HepG2 (cell line): ENCODE data around the gene CD300LF. TPM values are rescaled to one million over a fixed set of nuclear protein-coding genes. Genes with fewer than 3 reads are reported as not detected.
A peak's percentile ranks its signal among the peaks of the same experiment; 100 is the strongest.

Experiments
- CENPX ChIP-seq: sonication (generic); formaldehyde crosslinking; IDR thresholded peaks from 2 replicates; pipeline ENCODE4 v1.9.0; 2021; ENCODE audit warnings: mild to moderate bottlenecking, missing genetic modification reagents, moderate library complexity
- KLF11 ChIP-seq: IDR thresholded peaks from 2 replicates; pipeline ENCODE4 v1.6.1; 2016; ENCODE audit warnings: missing compliant biosample characterization
- POLR2AphosphoS2 ChIP-seq: IDR thresholded peaks from 2 replicates; pipeline ENCODE4 v1.6.1; 2011; ENCODE audit warnings: low read depth, low read length, improper control_type of control experiment
- SP1 ChIP-seq, 2 experiments: fragments of 450-650 bp in 1 of 2; sonication (generic) in 1 of 2; formaldehyde crosslinking in 1 of 2; IDR thresholded peaks; 2 replicates each; pipeline versions ENCODE4 v1.4.0 to v1.6.1; 2016 to 2020; ENCODE audit warnings: missing genetic modification reagents in 1 of 2
- ZBTB7B ChIP-seq: sonication (generic); formaldehyde crosslinking; IDR thresholded peaks from 2 replicates; pipeline ENCODE4 v1.4.0; 2020; ENCODE audit warnings: missing genetic modification reagents
- ZNF510 ChIP-seq: sonication (generic); formaldehyde crosslinking; IDR thresholded peaks from 2 replicates; pipeline ENCODE4 v1.4.0; 2020; ENCODE audit warnings: low read depth, mild to moderate bottlenecking, missing genetic modification reagents
- polyA plus RNA-seq, 8 experiments: library from polyadenylated mRNA; depleted of rRNA in 3 of 8; stranded (reverse) in 7 of 8; unstranded in 1 of 8; fragments of >200 nt; fragmentation: Illumina TruSeq in 4 of 8; extraction: Trizol in 4 of 8; gene quantifications; 2 replicates each; pipeline versions ENCODE4 v1.2.1 to v1.2.3, GENCODE V29; 2011 to 2016; ENCODE audit warnings: low read depth in 4 of 8, missing spikeins in 1 of 8, mixed read lengths in 1 of 8; ENCODE audit not compliant: insufficient read depth in 1 of 8
- total RNA-seq, 5 experiments: library from RNA; depleted of rRNA; stranded (reverse); fragments of >200 nt; fragmentation: Illumina TruSeq; extraction: Trizol; gene quantifications; 2 replicates each; pipeline ENCODE4 v1.2.3, GENCODE V29; 2016; ENCODE audit warnings: low read depth in 1 of 5
- TF ChIP-seq, protein P1 (sequence below): sonication (generic); formaldehyde crosslinking; conservative IDR thresholded peaks from 2 replicates; pipeline ENCODE4 v1.8.0; 2022; ENCODE audit warnings: mild to moderate bottlenecking, moderate library complexity, missing genetic modification reagents
- TF ChIP-seq, protein P2 (sequence below): sonication (generic); formaldehyde crosslinking; IDR thresholded peaks from 2 replicates; pipeline ENCODE4 v1.8.1; 2023; ENCODE audit warnings: missing genetic modification reagents, mild to moderate bottlenecking, borderline replicate concordance
- TF ChIP-seq, protein P3 (sequence below): sonication (generic); formaldehyde crosslinking; IDR thresholded peaks from 2 replicates; pipeline ENCODE4 v1.4.0; 2020; ENCODE audit warnings: mild to moderate bottlenecking, missing genetic modification reagents
- TF ChIP-seq, protein P4 (sequence below): sonication (generic); formaldehyde crosslinking; IDR thresholded peaks from 2 replicates; pipeline ENCODE4 v1.4.0; 2020; ENCODE audit warnings: mild to moderate bottlenecking, missing genetic modification reagents, borderline replicate concordance
- TF ChIP-seq, protein P5 (sequence below): sonication (generic); formaldehyde crosslinking; conservative IDR thresholded peaks from 2 replicates; pipeline ENCODE4 v1.8.0; 2022; ENCODE audit warnings: low read depth, missing genetic modification reagents
- TF ChIP-seq, protein P6 (sequence below): sonication (generic); formaldehyde crosslinking; IDR thresholded peaks from 2 replicates; pipeline ENCODE4 v1.9.0; 2021; ENCODE audit warnings: missing genetic modification reagents, mild to moderate bottlenecking, borderline replicate concordance
- TF ChIP-seq, protein P7 (sequence below): IDR thresholded peaks from 2 replicates; pipeline ENCODE4 v1.4.0; 2020; ENCODE audit warnings: mild to moderate bottlenecking, missing genetic modification reagents

The CD300LF gene
- total and polyA plus RNA-seq, 2 of the 13 experiments (the other 11 are each of a cell fraction or from before 2014, with no cell fraction given) = not detected

DNA sequence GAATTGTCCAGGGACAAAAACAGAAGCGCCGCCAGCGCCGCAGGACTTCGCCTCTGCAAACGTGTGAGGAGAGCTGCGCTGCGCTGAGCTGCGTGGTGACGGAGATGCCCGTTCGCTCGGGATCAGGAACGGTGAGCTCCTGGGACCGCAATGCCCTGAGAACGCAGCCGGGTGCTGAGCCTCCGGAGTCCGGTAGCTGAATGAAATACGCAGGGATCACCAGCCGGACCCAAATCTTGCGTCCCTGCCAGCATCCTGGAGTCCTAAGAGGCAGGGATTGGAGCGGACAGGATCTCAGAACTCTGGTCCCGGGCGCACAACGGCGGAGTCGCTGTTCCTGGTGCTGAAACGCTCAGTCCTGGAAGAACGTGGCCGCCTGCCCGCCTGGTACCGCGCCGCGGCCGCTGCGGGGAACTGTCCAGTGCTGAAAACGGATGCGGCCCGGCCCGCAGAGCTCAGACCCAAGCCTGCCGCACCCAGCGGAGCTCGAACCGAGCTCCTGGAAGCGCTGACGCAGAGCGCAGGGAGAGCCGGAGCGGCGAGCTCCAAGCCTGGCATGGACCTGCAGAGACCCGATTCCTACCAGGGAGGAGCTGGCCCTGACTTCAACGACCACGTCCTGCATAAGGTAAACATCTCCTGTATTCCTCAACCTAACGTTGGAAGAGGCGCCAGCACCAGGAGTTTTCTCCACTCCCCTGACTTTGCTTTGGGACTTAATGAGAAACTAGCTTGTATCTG is 41.5 kb downstream of the CD300LF start (continued):
- TF ChIP-seq ZNF510 (peak; percentile 100), KLF11 (CRISPR knock-in tag) (peak; percentile 100), CENPX (CRISPR knock-in tag) (peak; percentile 85; the same call in 1 of the 2 replicates), SP1 (IDR thresholded peaks at IDR 0.05) (no peak), SP1 (CRISPR knock-in tag; IDR thresholded peaks at IDR 0.05) (peak; percentile 84), POLR2AphosphoS2 (no peak), ZBTB7B (peak; percentile 99)
- TF ChIP-seq, protein P1, sequence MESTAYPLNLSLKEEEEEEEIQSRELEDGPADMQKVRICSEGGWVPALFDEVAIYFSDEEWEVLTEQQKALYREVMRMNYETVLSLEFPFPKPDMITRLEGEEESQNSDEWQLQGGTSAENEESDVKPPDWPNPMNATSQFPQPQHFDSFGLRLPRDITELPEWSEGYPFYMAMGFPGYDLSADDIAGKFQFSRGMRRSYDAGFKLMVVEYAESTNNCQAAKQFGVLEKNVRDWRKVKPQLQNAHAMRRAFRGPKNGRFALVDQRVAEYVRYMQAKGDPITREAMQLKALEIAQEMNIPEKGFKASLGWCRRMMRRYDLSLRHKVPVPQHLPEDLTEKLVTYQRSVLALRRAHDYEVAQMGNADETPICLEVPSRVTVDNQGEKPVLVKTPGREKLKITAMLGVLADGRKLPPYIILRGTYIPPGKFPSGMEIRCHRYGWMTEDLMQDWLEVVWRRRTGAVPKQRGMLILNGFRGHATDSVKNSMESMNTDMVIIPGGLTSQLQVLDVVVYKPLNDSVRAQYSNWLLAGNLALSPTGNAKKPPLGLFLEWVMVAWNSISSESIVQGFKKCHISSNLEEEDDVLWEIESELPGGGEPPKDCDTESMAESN (CRISPR knock-in tag) = peak; percentile 100
- TF ChIP-seq, protein P2, sequence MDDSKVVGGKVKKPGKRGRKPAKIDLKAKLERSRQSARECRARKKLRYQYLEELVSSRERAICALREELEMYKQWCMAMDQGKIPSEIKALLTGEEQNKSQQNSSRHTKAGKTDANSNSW (CRISPR knock-in tag) = peak; percentile 100
- TF ChIP-seq, protein P3, sequence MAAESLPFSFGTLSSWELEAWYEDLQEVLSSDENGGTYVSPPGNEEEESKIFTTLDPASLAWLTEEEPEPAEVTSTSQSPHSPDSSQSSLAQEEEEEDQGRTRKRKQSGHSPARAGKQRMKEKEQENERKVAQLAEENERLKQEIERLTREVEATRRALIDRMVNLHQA (CRISPR knock-in tag) = peak; percentile 96; the same call in 1 of the 2 replicates
- TF ChIP-seq, protein P4, sequence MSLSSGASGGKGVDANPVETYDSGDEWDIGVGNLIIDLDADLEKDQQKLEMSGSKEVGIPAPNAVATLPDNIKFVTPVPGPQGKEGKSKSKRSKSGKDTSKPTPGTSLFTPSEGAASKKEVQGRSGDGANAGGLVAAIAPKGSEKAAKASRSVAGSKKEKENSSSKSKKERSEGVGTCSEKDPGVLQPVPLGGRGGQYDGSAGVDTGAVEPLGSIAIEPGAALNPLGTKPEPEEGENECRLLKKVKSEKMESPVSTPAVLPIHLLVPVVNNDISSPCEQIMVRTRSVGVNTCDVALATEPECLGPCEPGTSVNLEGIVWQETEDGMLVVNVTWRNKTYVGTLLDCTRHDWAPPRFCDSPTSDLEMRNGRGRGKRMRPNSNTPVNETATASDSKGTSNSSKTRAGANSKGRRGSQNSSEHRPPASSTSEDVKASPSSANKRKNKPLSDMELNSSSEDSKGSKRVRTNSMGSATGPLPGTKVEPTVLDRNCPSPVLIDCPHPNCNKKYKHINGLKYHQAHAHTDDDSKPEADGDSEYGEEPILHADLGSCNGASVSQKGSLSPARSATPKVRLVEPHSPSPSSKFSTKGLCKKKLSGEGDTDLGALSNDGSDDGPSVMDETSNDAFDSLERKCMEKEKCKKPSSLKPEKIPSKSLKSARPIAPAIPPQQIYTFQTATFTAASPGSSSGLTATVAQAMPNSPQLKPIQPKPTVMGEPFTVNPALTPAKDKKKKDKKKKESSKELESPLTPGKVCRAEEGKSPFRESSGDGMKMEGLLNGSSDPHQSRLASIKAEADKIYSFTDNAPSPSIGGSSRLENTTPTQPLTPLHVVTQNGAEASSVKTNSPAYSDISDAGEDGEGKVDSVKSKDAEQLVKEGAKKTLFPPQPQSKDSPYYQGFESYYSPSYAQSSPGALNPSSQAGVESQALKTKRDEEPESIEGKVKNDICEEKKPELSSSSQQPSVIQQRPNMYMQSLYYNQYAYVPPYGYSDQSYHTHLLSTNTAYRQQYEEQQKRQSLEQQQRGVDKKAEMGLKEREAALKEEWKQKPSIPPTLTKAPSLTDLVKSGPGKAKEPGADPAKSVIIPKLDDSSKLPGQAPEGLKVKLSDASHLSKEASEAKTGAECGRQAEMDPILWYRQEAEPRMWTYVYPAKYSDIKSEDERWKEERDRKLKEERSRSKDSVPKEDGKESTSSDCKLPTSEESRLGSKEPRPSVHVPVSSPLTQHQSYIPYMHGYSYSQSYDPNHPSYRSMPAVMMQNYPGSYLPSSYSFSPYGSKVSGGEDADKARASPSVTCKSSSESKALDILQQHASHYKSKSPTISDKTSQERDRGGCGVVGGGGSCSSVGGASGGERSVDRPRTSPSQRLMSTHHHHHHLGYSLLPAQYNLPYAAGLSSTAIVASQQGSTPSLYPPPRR (CRISPR knock-in tag) = peak; percentile 92
- TF ChIP-seq, protein P5, sequence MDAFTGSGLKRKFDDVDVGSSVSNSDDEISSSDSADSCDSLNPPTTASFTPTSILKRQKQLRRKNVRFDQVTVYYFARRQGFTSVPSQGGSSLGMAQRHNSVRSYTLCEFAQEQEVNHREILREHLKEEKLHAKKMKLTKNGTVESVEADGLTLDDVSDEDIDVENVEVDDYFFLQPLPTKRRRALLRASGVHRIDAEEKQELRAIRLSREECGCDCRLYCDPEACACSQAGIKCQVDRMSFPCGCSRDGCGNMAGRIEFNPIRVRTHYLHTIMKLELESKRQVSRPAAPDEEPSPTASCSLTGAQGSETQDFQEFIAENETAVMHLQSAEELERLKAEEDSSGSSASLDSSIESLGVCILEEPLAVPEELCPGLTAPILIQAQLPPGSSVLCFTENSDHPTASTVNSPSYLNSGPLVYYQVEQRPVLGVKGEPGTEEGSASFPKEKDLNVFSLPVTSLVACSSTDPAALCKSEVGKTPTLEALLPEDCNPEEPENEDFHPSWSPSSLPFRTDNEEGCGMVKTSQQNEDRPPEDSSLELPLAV (CRISPR knock-in tag) = peak; percentile 99
- TF ChIP-seq, protein P6, sequence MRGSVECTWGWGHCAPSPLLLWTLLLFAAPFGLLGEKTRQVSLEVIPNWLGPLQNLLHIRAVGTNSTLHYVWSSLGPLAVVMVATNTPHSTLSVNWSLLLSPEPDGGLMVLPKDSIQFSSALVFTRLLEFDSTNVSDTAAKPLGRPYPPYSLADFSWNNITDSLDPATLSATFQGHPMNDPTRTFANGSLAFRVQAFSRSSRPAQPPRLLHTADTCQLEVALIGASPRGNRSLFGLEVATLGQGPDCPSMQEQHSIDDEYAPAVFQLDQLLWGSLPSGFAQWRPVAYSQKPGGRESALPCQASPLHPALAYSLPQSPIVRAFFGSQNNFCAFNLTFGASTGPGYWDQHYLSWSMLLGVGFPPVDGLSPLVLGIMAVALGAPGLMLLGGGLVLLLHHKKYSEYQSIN (CRISPR knock-in tag) = peak; percentile 99
- TF ChIP-seq, protein P7, sequence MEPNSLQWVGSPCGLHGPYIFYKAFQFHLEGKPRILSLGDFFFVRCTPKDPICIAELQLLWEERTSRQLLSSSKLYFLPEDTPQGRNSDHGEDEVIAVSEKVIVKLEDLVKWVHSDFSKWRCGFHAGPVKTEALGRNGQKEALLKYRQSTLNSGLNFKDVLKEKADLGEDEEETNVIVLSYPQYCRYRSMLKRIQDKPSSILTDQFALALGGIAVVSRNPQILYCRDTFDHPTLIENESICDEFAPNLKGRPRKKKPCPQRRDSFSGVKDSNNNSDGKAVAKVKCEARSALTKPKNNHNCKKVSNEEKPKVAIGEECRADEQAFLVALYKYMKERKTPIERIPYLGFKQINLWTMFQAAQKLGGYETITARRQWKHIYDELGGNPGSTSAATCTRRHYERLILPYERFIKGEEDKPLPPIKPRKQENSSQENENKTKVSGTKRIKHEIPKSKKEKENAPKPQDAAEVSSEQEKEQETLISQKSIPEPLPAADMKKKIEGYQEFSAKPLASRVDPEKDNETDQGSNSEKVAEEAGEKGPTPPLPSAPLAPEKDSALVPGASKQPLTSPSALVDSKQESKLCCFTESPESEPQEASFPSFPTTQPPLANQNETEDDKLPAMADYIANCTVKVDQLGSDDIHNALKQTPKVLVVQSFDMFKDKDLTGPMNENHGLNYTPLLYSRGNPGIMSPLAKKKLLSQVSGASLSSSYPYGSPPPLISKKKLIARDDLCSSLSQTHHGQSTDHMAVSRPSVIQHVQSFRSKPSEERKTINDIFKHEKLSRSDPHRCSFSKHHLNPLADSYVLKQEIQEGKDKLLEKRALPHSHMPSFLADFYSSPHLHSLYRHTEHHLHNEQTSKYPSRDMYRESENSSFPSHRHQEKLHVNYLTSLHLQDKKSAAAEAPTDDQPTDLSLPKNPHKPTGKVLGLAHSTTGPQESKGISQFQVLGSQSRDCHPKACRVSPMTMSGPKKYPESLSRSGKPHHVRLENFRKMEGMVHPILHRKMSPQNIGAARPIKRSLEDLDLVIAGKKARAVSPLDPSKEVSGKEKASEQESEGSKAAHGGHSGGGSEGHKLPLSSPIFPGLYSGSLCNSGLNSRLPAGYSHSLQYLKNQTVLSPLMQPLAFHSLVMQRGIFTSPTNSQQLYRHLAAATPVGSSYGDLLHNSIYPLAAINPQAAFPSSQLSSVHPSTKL (CRISPR knock-in tag) = peak; percentile 98
